GM21825 (cell line): ENCODE data around the gene NCKIPSD.

Experiments used
- ATAC-seq: cut with Tn5 transposase; IDR thresholded peaks from one replicate; pipeline ENCODE4 v1.9.1; 2021; ENCODE audit warnings: mild to moderate bottlenecking, moderate library complexity; ENCODE audit not compliant: unreplicated experiment

NCKIPSD gene

GRCh38 chr3:48625600-48625999 is 60.1 kb downstream of the NCKIPSD start:
- ATAC-seq: no peak

GRCh38 chr3:48624767-48625166 is 60.9 kb downstream of the NCKIPSD start:
- no peak for ATAC-seq

- no peak for ATAC-seq
These were observed 61.7 kb downstream of the NCKIPSD start for GRCh38 chr3:48623851-48624547.
